K562 (cell line): ENCODE data around the gene SDHC. TPM values are rescaled to one million over a fixed set of nuclear protein-coding genes. Genes with fewer than 3 reads are reported as not detected.

Experiments
- ATAC-seq: fragments of 200-7000 bp; cut with Tn5 transposase; 3 replicates; pipeline ENCODE4 v1.9.1; 2020; ENCODE audit warnings: moderate library complexity
- BruUV-seq: library from RNA; stranded (reverse); fragments of 400-500 nt; replicated peaks from 2 replicates; lab custom pipeline; 2021; lab: Mats Ljungman, UMichigan
- CTCF ChIA-PET: fragments of 300-600 bp; formaldehyde crosslinking; extraction: SDS; loops from one replicate; lab custom pipeline; 2021; ENCODE audit warnings: low intra/inter-chr PET ratio; lab: Yijun Ruan, JAX
- POLR2A ChIA-PET: fragments of 300-600, 350-650 bp; sonication (Branson Sonifier 250); formaldehyde crosslinking; extraction: SDS; loops from one replicate; lab custom pipeline; 2021; ENCODE audit warnings: antibody characterized with exemption, inconsistent platforms; lab: Yijun Ruan, JAX
- DNase-seq, 4 experiments: peaks; one replicate each; pipeline versions ENCODE4 v3.0.0 to v3.0.0-alpha.2; 2011 to 2018; ENCODE audit warnings: low spot score in 3 of 4, mixed read lengths in 3 of 4; ENCODE audit errors: extremely low read depth in 1 of 4
- FAIRE-seq: peaks from 2 replicates; lab custom pipeline; 2011; peaks lifted over from hg19 to GRCh38; lab: Jason Lieb, UNC
- H2AFZ ChIP-seq: 2 replicates; pipeline ENCODE4 v1.6.0; 2011; ENCODE audit warnings: low read depth, low read length, control low read depth, inconsistent platforms
- H3K27ac ChIP-seq: fragments of 200-600 bp; 3 replicates; pipeline ENCODE4 v1.8.0; 2011; ENCODE audit warnings: low read depth, mild to moderate bottlenecking, control low read depth, inconsistent platforms, low read length, moderate library complexity, mixed read lengths; ENCODE audit errors: extremely low read depth
- H3K27me3 ChIP-seq, 2 experiments: fragments of 300-600 bp in 1 of 2; 2 replicates in 1 of 2; 3 replicates in 1 of 2; pipeline versions ENCODE4 v1.6.0 to v1.8.0; 2011; ENCODE audit warnings: inconsistent platforms in 2 of 2, low read length in 2 of 2, mild to moderate bottlenecking in 1 of 2, mixed read lengths in 1 of 2, moderate library complexity in 1 of 2; ENCODE audit not compliant: control insufficient read depth in 2 of 2, insufficient read depth in 2 of 2
- H3K36me3 ChIP-seq: fragments of 300-600 bp; 3 replicates; pipeline ENCODE4 v1.8.0; 2011; ENCODE audit warnings: mild to moderate bottlenecking, low read length, inconsistent platforms; ENCODE audit not compliant: control insufficient read depth, insufficient read depth
- H3K4me1 ChIP-seq, 2 experiments: fragments of 200-600 bp in 1 of 2; replicated peaks in 1 of 2; 2 replicates in 1 of 2; 3 replicates in 1 of 2; pipeline versions ENCODE4 v1.5.1 to v1.8.0; 2011; ENCODE audit warnings: inconsistent platforms in 2 of 2, low read length in 2 of 2, mild to moderate bottlenecking in 1 of 2, mixed read lengths in 1 of 2, moderate library complexity in 1 of 2; ENCODE audit not compliant: control insufficient read depth in 2 of 2, insufficient read depth in 2 of 2
- H3K4me2 ChIP-seq: 2 replicates; pipeline ENCODE4 v1.6.1; 2011; ENCODE audit warnings: low read length, control low read depth, inconsistent platforms, mixed read lengths; ENCODE audit not compliant: insufficient read depth
- H3K4me3 ChIP-seq: fragments of 200-600 bp; sonication (generic), shearing (Covaris generic); 2 replicates; pipeline ENCODE4 v1.5.1; 2016; ENCODE audit warnings: control low read depth, inconsistent platforms
- H3K79me2 ChIP-seq: fragments of 200-600 bp; 3 replicates; pipeline ENCODE4 v1.8.0; 2011; ENCODE audit warnings: low read length, inconsistent platforms; ENCODE audit not compliant: control insufficient read depth, insufficient read depth
- H3K9ac ChIP-seq, 2 experiments: 2 replicates each; pipeline versions ENCODE4 v1.6.0 to v1.6.1; 2011; ENCODE audit warnings: low read depth in 2 of 2, low read length in 2 of 2, control low read depth in 1 of 2, inconsistent platforms in 1 of 2, mild to moderate bottlenecking in 1 of 2, mixed read lengths in 1 of 2; ENCODE audit not compliant: insufficient read depth in 1 of 2
- H3K9me1 ChIP-seq: one replicate; pipeline ENCODE4 v1.6.0; 2011; ENCODE audit warnings: inconsistent platforms, mild to moderate bottlenecking, low read length, moderate library complexity; ENCODE audit not compliant: control insufficient read depth, insufficient read depth
- H3K9me3 ChIP-seq: replicated peaks from 2 replicates; pipeline ENCODE4 v1.5.1; 2011; ENCODE audit warnings: low read depth, low read length, inconsistent platforms; ENCODE audit not compliant: control insufficient read depth, insufficient read depth
- H4K20me1 ChIP-seq: replicated peaks from 2 replicates; pipeline ENCODE4 v1.6.1; 2011; ENCODE audit warnings: low read length, inconsistent platforms, mixed read lengths; ENCODE audit not compliant: control insufficient read depth, insufficient read depth
- ARID1B ChIP-seq: fragments of 450-650 bp; IDR thresholded peaks from 2 replicates; pipeline ENCODE4 v1.6.1; 2016; ENCODE audit warnings: antibody characterized with exemption, mild to moderate bottlenecking, inconsistent platforms
- ERF ChIP-seq: fragments of 450-650 bp; formaldehyde crosslinking; IDR thresholded peaks from 2 replicates; pipeline ENCODE4 v1.4.0; 2020; ENCODE audit warnings: mild to moderate bottlenecking, mixed read lengths
- HDAC1 ChIP-seq, 2 experiments: fragments of 450-650 bp; IDR thresholded peaks; 2 replicates each; pipeline ENCODE4 v1.6.1; 2016 to 2017; ENCODE audit warnings: inconsistent platforms in 1 of 2, mild to moderate bottlenecking in 1 of 2, moderate library complexity in 1 of 2
- KDM1A ChIP-seq, 2 experiments: fragments of 450-650 bp; IDR thresholded peaks; 2 replicates each; pipeline ENCODE4 v1.6.1; 2016; ENCODE audit warnings: mild to moderate bottlenecking in 2 of 2
- NCOA2 ChIP-seq, 2 experiments: fragments of 450-650 bp; IDR thresholded peaks; 2 replicates each; pipeline ENCODE4 v1.6.1; 2018; ENCODE audit warnings: mild to moderate bottlenecking in 2 of 2, moderate library complexity in 1 of 2; ENCODE audit not compliant: partially characterized antibody in 2 of 2
- RBM17 ChIP-seq: fragments of 200-400 bp; formaldehyde crosslinking; IDR thresholded peaks from 2 replicates; pipeline ENCODE4 v1.6.1; 2017; ENCODE audit warnings: low read depth, mild to moderate bottlenecking, low read length, borderline replicate concordance
- RBM25 ChIP-seq: fragments of 200-400 bp; formaldehyde crosslinking; IDR thresholded peaks from 2 replicates; pipeline ENCODE4 v1.6.1; 2018; ENCODE audit warnings: low read length, low read depth, moderate library complexity; ENCODE audit not compliant: severe bottlenecking
- SIN3A ChIP-seq, 2 experiments: fragments of 150-350 bp in 1 of 2; IDR thresholded peaks; 2 replicates each; pipeline ENCODE4 v1.6.1; 2011 to 2016; ENCODE audit warnings: borderline replicate concordance in 2 of 2, low read depth in 2 of 2, low read length in 2 of 2, mild to moderate bottlenecking in 2 of 2, moderate library complexity in 2 of 2; ENCODE audit not compliant: control insufficient read depth in 1 of 2
- STAG1 ChIP-seq: sonication (generic); formaldehyde crosslinking; IDR thresholded peaks from 2 replicates; pipeline ENCODE4 v1.5.0; 2020; ENCODE audit warnings: missing genetic modification reagents, borderline replicate concordance
- TAF1 ChIP-seq: IDR thresholded peaks from 2 replicates; pipeline ENCODE4 v1.6.1; 2011; ENCODE audit warnings: mild to moderate bottlenecking, low read length, moderate library complexity; ENCODE audit not compliant: insufficient read depth, control insufficient read depth, severe bottlenecking; ENCODE audit errors: extremely low read depth
- TBL1XR1 ChIP-seq, 2 experiments: IDR thresholded peaks; 2 replicates each; pipeline ENCODE4 v1.6.1; 2012; ENCODE audit warnings: improper control_type of control experiment in 2 of 2, low read length in 2 of 2, mild to moderate bottlenecking in 1 of 2
- THRAP3 ChIP-seq: fragments of 450-650 bp; IDR thresholded peaks from 2 replicates; pipeline ENCODE4 v1.6.1; 2016; ENCODE audit warnings: mild to moderate bottlenecking, inconsistent platforms, borderline replicate concordance
- ZBTB43 ChIP-seq: sonication (generic); formaldehyde crosslinking; IDR thresholded peaks from 2 replicates; pipeline ENCODE4 v1.8.0; 2023; ENCODE audit warnings: mild to moderate bottlenecking, missing genetic modification reagents
- ZNF212 ChIP-seq: fragments of 450-650 bp; formaldehyde crosslinking; IDR thresholded peaks from 2 replicates; pipeline ENCODE4 v1.4.0; 2020; ENCODE audit warnings: mild to moderate bottlenecking
- ZNF586 ChIP-seq: fragments of 450-650 bp; formaldehyde crosslinking; conservative IDR thresholded peaks from 2 replicates; pipeline ENCODE4 v1.4.0; 2020; ENCODE audit warnings: mild to moderate bottlenecking, moderate library complexity
- WGBS: fragments of 100-300 bp; shearing (Covaris generic); methylation state at CpG from one replicate; pipeline ENCODE4 v1.1.6; 2016; ENCODE audit warnings: low coverage, mixed read lengths; ENCODE audit not compliant: insufficient coverage; ENCODE audit errors: missing lambda C conversion rate; 5-methylcytosine and 5-hydroxymethylcytosine counted together
- in situ Hi-C: fragments of 300-500 bp; cut with MboI; formaldehyde crosslinking; loops from 4 replicates; pipeline ENCODE4 v1.15.0; 2018; ENCODE audit warnings: inconsistent platforms, mixed read lengths
- intact Hi-C: fragments of 100-400 bp; cut with micrococcal nuclease; formaldehyde crosslinking; loops from 2 replicates; pipeline ENCODE4 v1.14.2; 2022
- polyA plus RNA-seq, 8 experiments: library from polyadenylated mRNA; depleted of rRNA in 4 of 8; stranded (reverse) in 5 of 8; unstranded in 3 of 8; fragments of >200 nt; fragmentation: Nextera tagmentation in 2 of 8; fragmentation: Illumina TruSeq in 1 of 8; extraction: Ambion mirVana in 2 of 8; extraction: Trizol in 1 of 8; gene quantifications; 2 replicates each; pipeline versions ENCODE4 v1.2.1 to v1.2.3, GENCODE V29; 2011 to 2014; ENCODE audit warnings: inconsistent platforms in 1 of 8, missing spikeins in 1 of 8
- total RNA-seq, 7 experiments: library from RNA; depleted of rRNA in 6 of 7; stranded (reverse); fragments of >200 nt in 6 of 7; fragmentation: Illumina TruSeq in 2 of 7; extraction: Trizol in 2 of 7; gene quantifications; 2 replicates each; pipeline versions ENCODE4 v1.2.1 to v1.2.3, GENCODE V29; 2011 to 2021; ENCODE audit warnings: low replicate concordance in 1 of 7
- TF ChIP-seq, protein P1 (sequence below): fragments of 250-450 bp; sonication (Bioruptor Pico); IDR thresholded peaks from 2 replicates; pipeline ENCODE4 v1.5.0; 2022; ENCODE audit warnings: mild to moderate bottlenecking
- TF ChIP-seq, protein P2 (sequence below): sonication (generic); formaldehyde crosslinking; IDR thresholded peaks from 2 replicates; pipeline ENCODE4 v1.4.0; 2020; ENCODE audit warnings: mild to moderate bottlenecking, missing genetic modification reagents

The SDHC gene
- total and polyA plus RNA-seq, 9 of the 15 experiments (the other 6 are each of a cell fraction or from before 2014, with no cell fraction given): 7.7 to 309 (median 174) TPM

GRCh38 chr1:161266836-161267235 lies 47.3 kb upstream of the SDHC start:
- intact Hi-C loops: no loop called here
- Histone ChIP-seq H3K36me3 (no peaks in the 10 kb centered on the region), H3K9me3 (no peaks in the 10 kb centered on the region), H3K4me2 (no peak overlapping the region), H3K27ac (no peak overlapping the region), H2AFZ (no peak overlapping the region), H3K4me3 (no peak overlapping the region), H4K20me1 (no peaks in the 10 kb centered on the region), H3K9me1 (no peaks in the 10 kb centered on the region), H3K27me3 (peaks cover 3 to 29% of the 10 kb centered on the region in 2 experiments; a peak in 4 of 5 replicates), H3K4me1 (no peaks in the 10 kb centered on the region), H3K9ac (no peak overlapping the region), H3K79me2 (no peaks in the 10 kb centered on the region)
- WGBS: 0% methylated on average over 2 of the region's 2 CpGs
- CTCF ChIA-PET: no interaction called here
- POLR2A ChIA-PET: interaction anchor here (0.6 to 1.2 kb wide), 3 partner anchors 17 to 1155 kb away, joined by 3 read pairs; no protein-coding TSS in a partner anchor
- ATAC-seq: no peak
- no peak for FAIRE-seq
- BruUV-seq: no TSS peak
- DNase-seq: no peak
- in situ Hi-C loops: no loop called here
- TF ChIP-seq, protein P1, sequence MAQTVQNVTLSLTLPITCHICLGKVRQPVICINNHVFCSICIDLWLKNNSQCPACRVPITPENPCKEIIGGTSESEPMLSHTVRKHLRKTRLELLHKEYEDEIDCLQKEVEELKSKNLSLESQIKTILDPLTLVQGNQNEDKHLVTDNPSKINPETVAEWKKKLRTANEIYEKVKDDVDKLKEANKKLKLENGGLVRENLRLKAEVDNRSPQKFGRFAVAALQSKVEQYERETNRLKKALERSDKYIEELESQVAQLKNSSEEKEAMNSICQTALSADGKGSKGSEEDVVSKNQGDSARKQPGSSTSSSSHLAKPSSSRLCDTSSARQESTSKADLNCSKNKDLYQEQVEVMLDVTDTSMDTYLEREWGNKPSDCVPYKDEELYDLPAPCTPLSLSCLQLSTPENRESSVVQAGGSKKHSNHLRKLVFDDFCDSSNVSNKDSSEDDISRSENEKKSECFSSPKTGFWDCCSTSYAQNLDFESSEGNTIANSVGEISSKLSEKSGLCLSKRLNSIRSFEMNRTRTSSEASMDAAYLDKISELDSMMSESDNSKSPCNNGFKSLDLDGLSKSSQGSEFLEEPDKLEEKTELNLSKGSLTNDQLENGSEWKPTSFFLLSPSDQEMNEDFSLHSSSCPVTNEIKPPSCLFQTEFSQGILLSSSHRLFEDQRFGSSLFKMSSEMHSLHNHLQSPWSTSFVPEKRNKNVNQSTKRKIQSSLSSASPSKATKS (CRISPR knock-in tag): no peak
- TF ChIP-seq RBM25 (no peak), STAG1 (CRISPR knock-in tag) (no peak), ARID1B (no peak), TAF1 (no peak), KDM1A (IDR thresholded peaks at IDR 0.05) (no peak), ZNF586 (no peak), NCOA2 (IDR thresholded peaks at IDR 0.05; ENCODE audit: partially characterized antibody in 2 of 2) (no peak), THRAP3 (no peak), HDAC1 (IDR thresholded peaks at IDR 0.05) (no peak), TBL1XR1 (IDR thresholded peaks at IDR 0.05; ENCODE audit: low read length in 2 of 2) (no peak), ERF (CRISPR knock-in tag) (no peak), ZNF212 (CRISPR knock-in tag) (no peak), ZBTB43 (CRISPR knock-in tag) (no peak), SIN3A (IDR thresholded peaks at IDR 0.05; ENCODE audit: borderline replicate concordance in 2 of 2, control insufficient read depth in 1 of 2, low read depth in 2 of 2, low read length in 2 of 2) (no peak), RBM17 (no peak)
- TF ChIP-seq, protein P2, sequence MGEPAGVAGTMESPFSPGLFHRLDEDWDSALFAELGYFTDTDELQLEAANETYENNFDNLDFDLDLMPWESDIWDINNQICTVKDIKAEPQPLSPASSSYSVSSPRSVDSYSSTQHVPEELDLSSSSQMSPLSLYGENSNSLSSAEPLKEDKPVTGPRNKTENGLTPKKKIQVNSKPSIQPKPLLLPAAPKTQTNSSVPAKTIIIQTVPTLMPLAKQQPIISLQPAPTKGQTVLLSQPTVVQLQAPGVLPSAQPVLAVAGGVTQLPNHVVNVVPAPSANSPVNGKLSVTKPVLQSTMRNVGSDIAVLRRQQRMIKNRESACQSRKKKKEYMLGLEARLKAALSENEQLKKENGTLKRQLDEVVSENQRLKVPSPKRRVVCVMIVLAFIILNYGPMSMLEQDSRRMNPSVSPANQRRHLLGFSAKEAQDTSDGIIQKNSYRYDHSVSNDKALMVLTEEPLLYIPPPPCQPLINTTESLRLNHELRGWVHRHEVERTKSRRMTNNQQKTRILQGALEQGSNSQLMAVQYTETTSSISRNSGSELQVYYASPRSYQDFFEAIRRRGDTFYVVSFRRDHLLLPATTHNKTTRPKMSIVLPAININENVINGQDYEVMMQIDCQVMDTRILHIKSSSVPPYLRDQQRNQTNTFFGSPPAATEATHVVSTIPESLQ (CRISPR knock-in tag): no peak
